ENCODE data around the gene SLIRP. TPM values are rescaled to one million over a fixed set of nuclear protein-coding genes. Genes with fewer than 3 reads are reported as not detected.

The SLIRP gene
- total RNA-seq, 1 donor from 2014 or later, result 519 TPM

GRCh38 chr14:77717608-77718305 lies 9.9 kb downstream of the SLIRP start:
- no peak overlapping the region for H3K27ac Mint-ChIP-seq

GRCh38 chr14:77721437-77721836 lies 13.5 kb downstream of the SLIRP start:
- Histone ChIP-seq H3K4me2 (no peak overlapping the region), H3K9me3 (ENCODE audit: low read depth) (no peaks in the 10 kb centered on the region), H3K79me2 (ENCODE audit: low read depth) (peaks cover 4% of the 10 kb centered on the region), H4K20me1 (ENCODE audit: low read depth) (no peaks in the 10 kb centered on the region), H3K27me3 (no peaks in the 10 kb centered on the region), H3K4me1 (no peaks in the 10 kb centered on the region), H3F3A (ENCODE audit: low read depth) (peaks cover 26% of the 10 kb centered on the region), H3K36me3 (peaks cover 24% of the 10 kb centered on the region), H3K27ac (no peak overlapping the region), H2AFZ (replicated peaks) (no peak overlapping the region), H3K9ac (no peak overlapping the region), H3K4me3 (no peak overlapping the region)
- H3K36me3 Mint-ChIP-seq, result peaks cover 45% of the 10 kb centered on the region
- H3K9me3 Mint-ChIP-seq, result no peaks in the 10 kb centered on the region
- H3K27ac Mint-ChIP-seq, result no peak overlapping the region
- no peak overlapping the region for H3K4me3 Mint-ChIP-seq
- DNase-seq (ENCODE audit: low spot score), result no peak
- no peaks in the 10 kb centered on the region for H3K4me1 Mint-ChIP-seq
- no peak for TF ChIP-seq EZH2 (IDR thresholded peaks at IDR 0.05)
- no peak for TF ChIP-seq EZH2phosphoT487 (IDR thresholded peaks at IDR 0.05)
- TF ChIP-seq CTCF (IDR thresholded peaks at IDR 0.05), result no peak
- no peaks in the 10 kb centered on the region for H3K27me3 Mint-ChIP-seq (ENCODE audit: insufficient read depth, low read depth)

More at GRCh38 chr14:77717608-77718305, 9.9 kb downstream of the SLIRP start:
- H3K27ac ChIP-seq, result no peak overlapping the region
- peaks cover 18% of the 10 kb centered on the region for H3K36me3 ChIP-seq
- no peak overlapping the region for H3K4me2 ChIP-seq
- H3K9me3 ChIP-seq (ENCODE audit: low read depth), result no peaks in the 10 kb centered on the region
- Mint-ChIP-seq H3K36me3 (peaks cover 38% of the 10 kb centered on the region), H3K27me3 (ENCODE audit: insufficient read depth, low read depth) (no peaks in the 10 kb centered on the region), H3K4me1 (no peaks in the 10 kb centered on the region), H3K9me3 (no peaks in the 10 kb centered on the region), H3K4me3 (no peak overlapping the region)
- no peaks in the 10 kb centered on the region for H3K4me1 ChIP-seq
- no peaks in the 10 kb centered on the region for H3K27me3 ChIP-seq
- H3F3A ChIP-seq (ENCODE audit: low read depth), result peaks cover 40% of the 10 kb centered on the region
- TF ChIP-seq CTCF (IDR thresholded peaks at IDR 0.05), result no peak
- TF ChIP-seq EZH2phosphoT487 (IDR thresholded peaks at IDR 0.05), result no peak
- no peak for TF ChIP-seq EZH2 (IDR thresholded peaks at IDR 0.05)
- H3K4me3 ChIP-seq, result no peak overlapping the region
- no peak overlapping the region for H3K9ac ChIP-seq
- peaks cover 30% of the 10 kb centered on the region for H3K79me2 ChIP-seq (ENCODE audit: low read depth)
- no peak for DNase-seq (ENCODE audit: low spot score)
- peaks cover 16% of the 10 kb centered on the region for H4K20me1 ChIP-seq (ENCODE audit: low read depth)
- no peak overlapping the region for H2AFZ ChIP-seq (replicated peaks)

- no peaks in the 10 kb centered on the region for H3K27me3 ChIP-seq
- DNase-seq (ENCODE audit: low spot score), result no peak
- Mint-ChIP-seq H3K4me1 (no peaks in the 10 kb centered on the region), H3K9me3 (no peaks in the 10 kb centered on the region), H3K36me3 (peaks cover 47% of the 10 kb centered on the region), H3K4me3 (no peak overlapping the region), H3K27me3 (ENCODE audit: insufficient read depth, low read depth) (no peaks in the 10 kb centered on the region), H3K27ac (no peak overlapping the region)
- peaks cover 23% of the 10 kb centered on the region for H3F3A ChIP-seq (ENCODE audit: low read depth)
- H3K9ac ChIP-seq, result no peak overlapping the region
- peaks cover 24% of the 10 kb centered on the region for H3K36me3 ChIP-seq
- H2AFZ ChIP-seq (replicated peaks), result no peak overlapping the region
- no peaks in the 10 kb centered on the region for H3K9me3 ChIP-seq (ENCODE audit: low read depth)
- peaks cover 2% of the 10 kb centered on the region for H4K20me1 ChIP-seq (ENCODE audit: low read depth)
- TF ChIP-seq EZH2 (IDR thresholded peaks at IDR 0.05) (no peak), CTCF (IDR thresholded peaks at IDR 0.05) (no peak), EZH2phosphoT487 (IDR thresholded peaks at IDR 0.05) (no peak)
- peaks cover 6% of the 10 kb centered on the region for H3K79me2 ChIP-seq (ENCODE audit: low read depth)
- no peak overlapping the region for H3K4me3 ChIP-seq
- H3K27ac ChIP-seq, result no peak overlapping the region
- H3K4me1 ChIP-seq, result no peaks in the 10 kb centered on the region
- no peak overlapping the region for H3K4me2 ChIP-seq
Measured at GRCh38 chr14:77722301-77722700, 14.4 kb downstream of the SLIRP start.
